HCT116 (cell line): ENCODE data around the gene CCDC82. TPM values are rescaled to one million over a fixed set of nuclear protein-coding genes. Genes with fewer than 3 reads are reported as not detected.

Source experiments
- ATAC-seq: fragments of 200-7000 bp; cut with Tn5 transposase; 2 replicates; pipeline ENCODE4 v1.9.1; 2020; ENCODE audit warnings: mild to moderate bottlenecking, moderate library complexity
- BruUV-seq: library from RNA; stranded (reverse); fragments of 400-500 nt; replicated peaks from 2 replicates; lab custom pipeline; 2021; lab: Mats Ljungman, UMichigan
- CTCF ChIA-PET: fragments of 300-600 bp; sonication (Branson Sonifier 250); formaldehyde crosslinking; loops from one replicate; lab custom pipeline; 2021; ENCODE audit warnings: antibody characterized with exemption; lab: Charles Lee
- POLR2A ChIA-PET: fragments of 300-600, 350-600 bp; sonication (Branson Sonifier 250); formaldehyde crosslinking; loops from one replicate; lab custom pipeline; 2021; ENCODE audit warnings: antibody characterized with exemption; lab: Charles Lee
- RAD21 ChIA-PET, 2 experiments: fragments of 300-600 bp; sonication (Branson Sonifier 250); formaldehyde crosslinking; loops; one replicate each; lab custom pipeline; 2023; ENCODE audit warnings: low total read pairs in 2 of 2; ENCODE audit not compliant: uncharacterized antibody in 2 of 2, unreplicated experiment in 2 of 2, low non-redundant PET in 1 of 2; lab: Charles Lee
- DNase-seq: peaks from one replicate; pipeline ENCODE4 v3.0.0-alpha.2; 2010; ENCODE audit warnings: low read depth, low spot score
- H2AFZ ChIP-seq: fragments of 200-600 bp; shearing (Covaris generic), sonication (generic); 2 replicates; pipeline ENCODE4 v1.6.1; 2017; ENCODE audit warnings: low read depth, mixed run types, mixed read lengths, antibody characterized with exemption, low read length; ENCODE audit not compliant: poor library complexity, severe bottlenecking
- H3K27ac ChIP-seq: 2 replicates; pipeline ENCODE4 v1.5.1; 2012; ENCODE audit warnings: low read depth, low read length
- H3K27me3 ChIP-seq: fragments of 200-600 bp; sonication (generic); 2 replicates; pipeline ENCODE4 v1.6.1; 2016; ENCODE audit warnings: mixed run types, low read length, mixed read lengths; ENCODE audit not compliant: insufficient read depth
- H3K36me3 ChIP-seq, 2 experiments: fragments of 200-500 bp in 1 of 2; fragments of 200-600 bp in 1 of 2; sonication (Bioruptor generic) in 1 of 2; sonication (generic) in 1 of 2; 2 replicates each; pipeline versions ENCODE4 v1.5.1 to v1.6.1; 2014 to 2016; ENCODE audit warnings: low read length in 2 of 2, inconsistent platforms in 1 of 2, mixed read lengths in 1 of 2, mixed run types in 1 of 2; ENCODE audit not compliant: insufficient read depth in 2 of 2, control insufficient read depth in 1 of 2
- H3K4me1 ChIP-seq, 2 experiments: fragments of 200-600 bp in 1 of 2; sonication (generic) in 1 of 2; 2 replicates each; pipeline versions ENCODE4 v1.5.1 to v1.6.1; 2012 to 2017; ENCODE audit warnings: low read length in 2 of 2, inconsistent platforms in 1 of 2, mild to moderate bottlenecking in 1 of 2, mixed read lengths in 1 of 2, mixed run types in 1 of 2, moderate library complexity in 1 of 2; ENCODE audit not compliant: insufficient read depth in 2 of 2, control insufficient read depth in 1 of 2
- H3K4me2 ChIP-seq: fragments of 200-600 bp; sonication (generic); 2 replicates; pipeline ENCODE4 v1.6.1; 2017; ENCODE audit warnings: mixed run types, low read length, mixed read lengths
- H3K4me3 ChIP-seq, 2 experiments: fragments of 200-600 bp in 1 of 2; sonication (generic) in 1 of 2; replicated peaks in 1 of 2; 2 replicates each; pipeline ENCODE4 v1.5.1; 2011 to 2016; ENCODE audit warnings: low read length in 2 of 2, control low read depth in 1 of 2, low read depth in 1 of 2, mild to moderate bottlenecking in 1 of 2, mixed read lengths in 1 of 2, mixed run types in 1 of 2
- H3K79me2 ChIP-seq: fragments of 200-600 bp; sonication (generic); 2 replicates; pipeline ENCODE4 v1.6.1; 2017; ENCODE audit warnings: mild to moderate bottlenecking, mixed run types, low read length, moderate library complexity, mixed read lengths; ENCODE audit not compliant: insufficient read depth
- H3K9ac ChIP-seq: fragments of 200-600 bp; sonication (generic); 2 replicates; pipeline ENCODE4 v1.6.1; 2016; ENCODE audit warnings: low read length, mixed read lengths
- H3K9me2 ChIP-seq: fragments of 200-600 bp; sonication (generic), shearing (Covaris generic); 2 replicates; pipeline ENCODE4 v1.6.1; 2017; ENCODE audit warnings: mixed run types, mild to moderate bottlenecking, moderate library complexity; ENCODE audit not compliant: insufficient read depth
- H3K9me3 ChIP-seq, 2 experiments: fragments of 200-500 bp in 1 of 2; fragments of 200-600 bp in 1 of 2; sonication (Bioruptor generic) in 1 of 2; sonication (generic) in 1 of 2; 2 replicates each; pipeline ENCODE4 v1.6.1; 2014 to 2017; ENCODE audit warnings: low read length in 2 of 2, mixed read lengths in 2 of 2, inconsistent platforms in 1 of 2, low read depth in 1 of 2, mild to moderate bottlenecking in 1 of 2, mixed run types in 1 of 2, moderate library complexity in 1 of 2; ENCODE audit not compliant: control insufficient read depth in 1 of 2, insufficient read depth in 1 of 2
- H4K20me1 ChIP-seq: fragments of 200-600 bp; sonication (generic), shearing (Covaris generic); 2 replicates; pipeline ENCODE4 v1.6.1; 2017; ENCODE audit warnings: mixed run types, mild to moderate bottlenecking, moderate library complexity; ENCODE audit not compliant: insufficient read depth
- CBX3 ChIP-seq: IDR thresholded peaks from 2 replicates; pipeline ENCODE4 v1.6.1; 2012; ENCODE audit warnings: low read depth
- CTCF ChIP-seq, 3 experiments: fragments of 200-600 bp in 1 of 3; sonication (generic) in 1 of 3; IDR thresholded peaks in 2 of 3; conservative IDR thresholded peaks in 1 of 3; 2 replicates each; pipeline ENCODE4 v1.5.1; 2012 to 2017; ENCODE audit warnings: low read depth in 2 of 3, low read length in 2 of 3, antibody characterized with exemption in 1 of 3, borderline replicate concordance in 1 of 3, control low read depth in 1 of 3, mild to moderate bottlenecking in 1 of 3, mixed read lengths in 1 of 3, mixed run types in 1 of 3, moderate library complexity in 1 of 3; ENCODE audit not compliant: insufficient read depth in 1 of 3
- EZH2phosphoT487 ChIP-seq: fragments of 200-600 bp; IDR thresholded peaks from 2 replicates; pipeline ENCODE4 v1.6.1; 2018; ENCODE audit warnings: antibody characterized with exemption, borderline replicate concordance
- FOSL1 ChIP-seq: IDR thresholded peaks from 2 replicates; pipeline ENCODE4 v1.6.1; 2012; ENCODE audit warnings: low read depth
- JUND ChIP-seq: IDR thresholded peaks from 2 replicates; pipeline ENCODE4 v1.6.1; 2012
- MAX ChIP-seq: IDR thresholded peaks from 2 replicates; pipeline ENCODE4 v1.6.1; 2012
- POLR2AphosphoS5 ChIP-seq: IDR thresholded peaks from 2 replicates; pipeline ENCODE4 v1.6.1; 2011; ENCODE audit warnings: mild to moderate bottlenecking, low read depth, low read length, moderate library complexity
- RAD21 ChIP-seq: IDR thresholded peaks from 2 replicates; pipeline ENCODE4 v1.6.1; 2012; ENCODE audit warnings: low read depth, mild to moderate bottlenecking
- SP1 ChIP-seq: IDR thresholded peaks from 2 replicates; pipeline ENCODE4 v1.6.1; 2012; ENCODE audit warnings: low read depth
- SRF ChIP-seq: IDR thresholded peaks from 2 replicates; pipeline ENCODE4 v1.6.1; 2012; ENCODE audit warnings: low read depth
- TCF7L2 ChIP-seq: IDR thresholded peaks from 2 replicates; pipeline ENCODE4 v1.7.0; 2011; ENCODE audit warnings: borderline replicate concordance, inconsistent platforms; ENCODE audit not compliant: insufficient read depth, insufficient read length; ENCODE audit errors: extremely low read depth
- YY1 ChIP-seq: IDR thresholded peaks from 2 replicates; pipeline ENCODE4 v1.6.1; 2011; ENCODE audit warnings: low read length, low read depth, moderate library complexity, mild to moderate bottlenecking; ENCODE audit not compliant: insufficient replicate concordance; ENCODE audit errors: extremely low read depth
- ZBTB33 ChIP-seq: IDR thresholded peaks from 2 replicates; pipeline ENCODE4 v1.6.1; 2011; ENCODE audit warnings: mild to moderate bottlenecking, low read length, moderate library complexity; ENCODE audit not compliant: insufficient replicate concordance; ENCODE audit errors: extremely low read depth
- ZFX ChIP-seq: fragments of 450-650 bp; IDR thresholded peaks from 2 replicates; pipeline ENCODE4 v1.6.1; 2017
- intact Hi-C: fragments of 100-400 bp; cut with micrococcal nuclease; formaldehyde crosslinking; loops from 2 replicates; pipeline ENCODE4 v1.10.0; 2022
- total RNA-seq: library from RNA; stranded (reverse); gene quantifications from one replicate; pipeline ENCODE4 v1.2.1, GENCODE V29; 2021; ENCODE audit not compliant: unreplicated experiment

Gene CCDC82
- total RNA-seq, 1 experiment from 2014 or later = 11.2 TPM

- no peak for TF ChIP-seq TCF7L2
- TF ChIP-seq ZFX = no peak
- TF ChIP-seq MAX = peak; percentile 50; the same call in 1 of the 2 replicates
- TF ChIP-seq RAD21 = no peak
- 0 out of 2 replicates have a peak, but pooled peaks have one; percentile 16 for TF ChIP-seq SRF
- TF ChIP-seq JUND = peak; percentile 84
- TF ChIP-seq, all 23 proteins: peak for 5
These were observed 82.0 kb downstream of the CCDC82 start (continued) for GRCh38 chr11:96307776-96308140.

GRCh38 chr11:96306933-96307775, 82.6 kb downstream of the CCDC82 start:
- Histone ChIP-seq H3K27me3 (no peaks in the 10 kb centered on the region), H3K79me2 (no peaks in the 10 kb centered on the region), H3K36me3 (no peaks in the 10 kb centered on the region), H3K9me2 (no peaks in the 10 kb centered on the region), H2AFZ (peak overlapping the region; percentile 23), H3K9ac (peak overlapping the region; percentile 66), H3K4me1 (peaks cover 55 to 89% of the 10 kb centered on the region in 2 experiments), H3K9me3 (no peaks in the 10 kb centered on the region), H3K4me2 (peak overlapping the region; percentile 77), H3K4me3 (peak overlapping the region; percentile 24 to 46), H4K20me1 (no peaks in the 10 kb centered on the region), H3K27ac (peak overlapping the region; percentile 90)
- TF ChIP-seq MAX (0 out of 2 replicates have a peak, but pooled peaks have one; percentile 17), CTCF (IDR thresholded peaks at IDR 0.05 in 2 of 3, conservative IDR thresholded peaks at IDR 0.05 in 1 of 3; ENCODE audit: borderline replicate concordance in 1 of 3, insufficient read depth in 1 of 3, low read depth in 2 of 3, low read length in 2 of 3) (no peak), EZH2phosphoT487 (no peak), RAD21 (peak; percentile 6; the same call in 1 of the 2 replicates), YY1 (no peak), SP1 (peak; percentile 49), ZFX (no peak), POLR2AphosphoS5 (peak; percentile 62), JUND (peak; percentile 60), CBX3 (peak; percentile 29; the same call in 1 of the 2 replicates), FOSL1 (0 out of 2 replicates have a peak, but pooled peaks have one; percentile 18), ZBTB33 (no peak), SRF (no peak)
- BruUV-seq = no TSS peak
- ChIA-PET RAD21 (interaction anchor here in 1 of 2 experiments (2.1 kb wide), 1 partner anchor 36 kb away, joined by 7 read pairs; the partner anchor contains the start of gene MAML2), POLR2A (interaction anchor here (0.6 to 1.3 kb wide), 6 partner anchors 12 to 383 kb away, joined by 3 read pairs; partner anchors contain the start of genes CCDC82, JRKL, MAML2 and MTMR2), CTCF (interaction anchor here (2.3 kb wide), 1 partner anchor 36 kb away, joined by 18 read pairs; the partner anchor contains the start of gene MAML2)
- DNase-seq (peak; percentile 95), ATAC-seq (peak; percentile 74)
- intact Hi-C loops = no loop called here
